IMR-90 (cell line): ENCODE data around the gene FGFRL1. TPM values are rescaled to one million over a fixed set of nuclear protein-coding genes. Genes with fewer than 3 reads are reported as not detected.

Experiments
- ATAC-seq: fragments of 200-7000 bp; cut with Tn5 transposase; 2 replicates; pipeline ENCODE4 v1.9.1; 2020; ENCODE audit warnings: low read depth, mild to moderate bottlenecking, moderate library complexity
- BruUV-seq: library from RNA; stranded (reverse); fragments of 400-500 nt; replicated peaks from 2 replicates; lab custom pipeline; 2021; lab: Mats Ljungman, UMichigan
- CTCF ChIA-PET: fragments of 300-600 bp; formaldehyde crosslinking; extraction: SDS; loops from one replicate; lab custom pipeline; 2021; ENCODE audit warnings: antibody characterized with exemption; lab: Yijun Ruan, JAX
- POLR2A ChIA-PET: fragments of 300-600 bp; sonication (Branson Sonifier 250); formaldehyde crosslinking; loops from one replicate; lab custom pipeline; 2022; ENCODE audit warnings: antibody characterized with exemption; ENCODE audit not compliant: unreplicated experiment; lab: Charles Lee
- DNase-seq: peaks from one replicate; pipeline ENCODE4 v3.0.0; 2013
- H2AFZ ChIP-seq: replicated peaks from 2 replicates; pipeline ENCODE3; 2013; ENCODE audit warnings: low read length, mild to moderate bottlenecking; ENCODE audit not compliant: poor library complexity
- H2AK5ac ChIP-seq: 2 replicates; pipeline ENCODE4 v1.6.1; 2013; ENCODE audit warnings: low read depth, low read length, inconsistent platforms
- H2AK9ac ChIP-seq: replicated peaks from 2 replicates; pipeline ENCODE3; 2013; ENCODE audit warnings: mild to moderate bottlenecking, low read depth, low read length, moderate library complexity; ENCODE audit not compliant: poor library complexity
- H2BK120ac ChIP-seq: 2 replicates; pipeline ENCODE4 v1.6.1; 2013; ENCODE audit warnings: low read depth, low read length, inconsistent platforms
- H2BK15ac ChIP-seq: 3 replicates; pipeline ENCODE4 v1.6.1; 2013; ENCODE audit warnings: low read depth, low read length, inconsistent platforms
- H2BK20ac ChIP-seq: 2 replicates; pipeline ENCODE4 v1.6.1; 2013; ENCODE audit warnings: low read depth, mild to moderate bottlenecking, inconsistent platforms, low read length, moderate library complexity
- H2BK5ac ChIP-seq: 2 replicates; pipeline ENCODE4 v1.6.1; 2013; ENCODE audit warnings: mild to moderate bottlenecking, low read depth, low read length, inconsistent platforms; ENCODE audit not compliant: poor library complexity, severe bottlenecking
- H3K14ac ChIP-seq: replicated peaks from 2 replicates; pipeline ENCODE4 v1.6.1; 2013; ENCODE audit warnings: low read depth, low read length, inconsistent platforms
- H3K18ac ChIP-seq: 2 replicates; pipeline ENCODE4 v1.6.1; 2013; ENCODE audit warnings: low read depth, low read length, control low read depth
- H3K23ac ChIP-seq: 2 replicates; pipeline ENCODE4 v1.6.1; 2013; ENCODE audit warnings: low read depth, low read length, inconsistent platforms
- H3K27ac ChIP-seq: 2 replicates; pipeline ENCODE4 v1.5.1; 2013; ENCODE audit warnings: mild to moderate bottlenecking, control low read depth, low read length; ENCODE audit not compliant: insufficient read depth
- H3K27me3 ChIP-seq: 2 replicates; pipeline ENCODE4 v1.6.1; 2013; ENCODE audit warnings: low read length; ENCODE audit not compliant: control insufficient read depth, insufficient read depth
- H3K36me3 ChIP-seq: 2 replicates; pipeline ENCODE4 v1.6.1; 2013; ENCODE audit warnings: low read length, mixed read lengths; ENCODE audit not compliant: control insufficient read depth, insufficient read depth
- H3K4ac ChIP-seq: 2 replicates; pipeline ENCODE4 v1.6.1; 2013; ENCODE audit warnings: low read depth, low read length, inconsistent platforms
- H3K4me1 ChIP-seq: 2 replicates; pipeline ENCODE4 v1.6.1; 2013; ENCODE audit warnings: low read length, mixed read lengths; ENCODE audit not compliant: control insufficient read depth, insufficient read depth
- H3K4me2 ChIP-seq: 2 replicates; pipeline ENCODE4 v1.6.1; 2013; ENCODE audit warnings: low read depth, mild to moderate bottlenecking, control low read depth, low read length, moderate library complexity
- H3K4me3 ChIP-seq: 2 replicates; pipeline ENCODE4 v1.5.1; 2013; ENCODE audit warnings: low read depth, mild to moderate bottlenecking, control low read depth, low read length, moderate library complexity; ENCODE audit not compliant: insufficient read depth
- H3K56ac ChIP-seq: 2 replicates; pipeline ENCODE4 v1.6.1; 2013; ENCODE audit warnings: low read length, inconsistent platforms; ENCODE audit not compliant: insufficient read depth; ENCODE audit errors: extremely low read depth
- H3K79me1 ChIP-seq, 2 experiments: 2 replicates each; pipeline ENCODE4 v1.6.1; 2013; ENCODE audit warnings: low read length in 2 of 2, inconsistent platforms in 1 of 2, low read depth in 1 of 2
- H3K9ac ChIP-seq: 2 replicates; pipeline ENCODE4 v1.6.1; 2013; ENCODE audit warnings: low read depth, low read length, control low read depth
- H3K9me1 ChIP-seq: 2 replicates; pipeline ENCODE4 v1.6.1; 2013; ENCODE audit warnings: low read length, inconsistent platforms; ENCODE audit not compliant: insufficient read depth
- H3K9me3 ChIP-seq: 2 replicates; pipeline ENCODE4 v1.6.1; 2013; ENCODE audit warnings: low read length; ENCODE audit not compliant: control insufficient read depth, insufficient read depth
- H4K20me1 ChIP-seq: 2 replicates; pipeline ENCODE4 v1.6.1; 2013; ENCODE audit warnings: low read length, inconsistent platforms; ENCODE audit not compliant: insufficient read depth
- H4K5ac ChIP-seq: 2 replicates; pipeline ENCODE4 v1.6.1; 2013; ENCODE audit warnings: mild to moderate bottlenecking, low read depth, low read length, control low read depth
- H4K8ac ChIP-seq, 2 experiments: 2 replicates each; pipeline ENCODE4 v1.6.1; 2013; ENCODE audit warnings: low read depth in 2 of 2, low read length in 2 of 2, control low read depth in 1 of 2, inconsistent platforms in 1 of 2
- H4K91ac ChIP-seq: 2 replicates; pipeline ENCODE4 v1.6.1; 2013; ENCODE audit warnings: low read depth, low read length, inconsistent platforms; ENCODE audit not compliant: insufficient read depth
- CEBPB ChIP-seq: IDR thresholded peaks from 2 replicates; pipeline ENCODE4 v1.6.1; 2012; ENCODE audit warnings: low read depth, low read length, improper control_type of control experiment
- CHD1 ChIP-seq: IDR thresholded peaks from 2 replicates; pipeline ENCODE4 v1.6.1; 2012; ENCODE audit warnings: low read depth, low read length, improper control_type of control experiment
- FOS ChIP-seq: fragments of 150-350 bp; IDR thresholded peaks from 2 replicates; pipeline ENCODE4 v1.6.1; 2016; ENCODE audit warnings: low read depth, low read length
- MAZ ChIP-seq: IDR thresholded peaks from 2 replicates; pipeline ENCODE4 v1.6.1; 2012; ENCODE audit warnings: low read depth, mild to moderate bottlenecking, low read length, improper control_type of control experiment, moderate library complexity, borderline replicate concordance
- NFE2L2 ChIP-seq: fragments of 150-350 bp; IDR thresholded peaks from 2 replicates; pipeline ENCODE4 v1.6.1; 2016; ENCODE audit warnings: low read depth, mild to moderate bottlenecking, low read length
- POLR2A ChIP-seq: IDR thresholded peaks from 2 replicates; pipeline ENCODE4 v1.6.1; 2012; ENCODE audit warnings: mild to moderate bottlenecking, low read depth, low read length
- RAD21 ChIP-seq: IDR thresholded peaks from 2 replicates; pipeline ENCODE4 v1.6.1; 2012; ENCODE audit warnings: low read length, improper control_type of control experiment
- RCOR1 ChIP-seq: IDR thresholded peaks from 2 replicates; pipeline ENCODE4 v1.6.1; 2012; ENCODE audit warnings: mild to moderate bottlenecking, low read length, improper control_type of control experiment; ENCODE audit not compliant: insufficient replicate concordance
- USF2 ChIP-seq: fragments of 150-350 bp; IDR thresholded peaks from 2 replicates; pipeline ENCODE4 v1.6.1; 2017; ENCODE audit warnings: mild to moderate bottlenecking, antibody characterized with exemption, low read length, low read depth
- WGBS, 2 experiments: methylation state at CpG; one replicate each; pipeline versions ENCODE4 v1.1.5 to v1.1.7; 2013; ENCODE audit warnings: missing lambda C conversion rate in 2 of 2; ENCODE audit not compliant: insufficient read length in 1 of 2; ENCODE audit errors: extremely low coverage in 2 of 2; 5-methylcytosine and 5-hydroxymethylcytosine counted together
- dilution Hi-C: fragments of 300-500 bp; cut with HindIII; formaldehyde crosslinking; loops from one replicate; pipeline ENCODE4 v1.14.3; 2018; ENCODE audit warnings: low sequenced_read_pairs; ENCODE audit not compliant: unreplicated experiment
- in situ Hi-C: fragments of 300-500 bp; cut with MboI; formaldehyde crosslinking; loops from 3 replicates; pipeline ENCODE4 v1.14.3; 2019; ENCODE audit warnings: low sequenced_read_pairs, inconsistent platforms, mixed read lengths
- intact Hi-C: fragments of 100-400 bp; cut with micrococcal nuclease; formaldehyde crosslinking; loops from 2 replicates; pipeline ENCODE4 v1.10.0; 2022
- polyA plus RNA-seq, 3 experiments: library from polyadenylated mRNA; depleted of rRNA; stranded (reverse); fragments of >200 nt; gene quantifications; 2 replicates each; pipeline ENCODE4 v1.2.3, GENCODE V29; 2012; ENCODE audit warnings: low replicate concordance in 1 of 3
- total RNA-seq: library from RNA; depleted of rRNA; stranded (reverse); fragments of >200 nt; gene quantifications from 2 replicates; pipeline ENCODE4 v1.2.3, GENCODE V29; 2012

Gene FGFRL1
- total and polyA plus RNA-seq, 2 of the 4 experiments (the other 2 are of a cell fraction), result 49.3 to 78.8 TPM

GRCh38 chr4:1038948-1039492 is 27.6 kb downstream of the FGFRL1 start:
- H3K4me2 ChIP-seq, result no peak overlapping the region
- intact Hi-C loops, result no loop called here
- no TSS peak for BruUV-seq
- no peak overlapping the region; the same call in 2 of the 3 replicates for H2BK15ac ChIP-seq
- ATAC-seq (no peak), DNase-seq (no peak)
- H3K9me1 ChIP-seq, result peaks cover 27% of the 10 kb centered on the region
- 90% methylated on average over 4 of the region's 16 CpGs; no CpG with 5 or more reads in 1 of the 2 experiments for WGBS, 2 experiments
- peaks cover 5% of the 10 kb centered on the region for H4K20me1 ChIP-seq
- in situ Hi-C loops, result no loop called here
- peak overlapping the region; percentile 72 for H2AK9ac ChIP-seq
- H2BK20ac ChIP-seq, result 0 out of 2 replicates have a peak overlapping the region, but pooled peaks have one; percentile 18
- H4K8ac ChIP-seq, result peak overlapping the region in 1 of 2 experiments; percentile 60; a peak in 1 of 4 replicates
- H3K4me1 ChIP-seq, result peaks cover 37% of the 10 kb centered on the region
- no peaks in the 10 kb centered on the region; a peak in 1 of 4 replicates for H3K79me1 ChIP-seq
- ChIA-PET POLR2A (no interaction called here), CTCF (no interaction called here)
- no peak overlapping the region for H3K56ac ChIP-seq
- H2AK5ac ChIP-seq, result peak overlapping the region; percentile 29
- H4K5ac ChIP-seq, result no peak overlapping the region; the same call in 1 of the 2 replicates
- peak overlapping the region; percentile 81 for H2AFZ ChIP-seq
- peak overlapping the region; percentile 21; the same call in 1 of the 2 replicates for H4K91ac ChIP-seq
- peak overlapping the region; percentile 5 for H2BK5ac ChIP-seq
- H3K9me3 ChIP-seq, result no peaks in the 10 kb centered on the region
- no peak overlapping the region for H3K27ac ChIP-seq
- H2BK120ac ChIP-seq, result peak overlapping the region; percentile 71
- no peak overlapping the region; the same call in 1 of the 2 replicates for H3K18ac ChIP-seq
- no peak overlapping the region for H3K23ac ChIP-seq
- no peak overlapping the region for H3K9ac ChIP-seq
- TF ChIP-seq FOS (no peak), MAZ (no peak), NFE2L2 (no peak), CHD1 (no peak), RCOR1 (no peak), RAD21 (no peak), CEBPB (no peak), USF2 (no peak), POLR2A (no peak)
- no peaks in the 10 kb centered on the region for H3K27me3 ChIP-seq
- dilution Hi-C loops, result no loop called here
- no peak overlapping the region for H3K4me3 ChIP-seq
- H3K36me3 ChIP-seq, result no peaks in the 10 kb centered on the region
- H3K14ac ChIP-seq, result no peak overlapping the region
- H3K4ac ChIP-seq, result peak overlapping the region; percentile 69
